ENCODE data around the gene TEDC1.
A peak's percentile ranks its signal among the peaks of the same experiment; 100 is the strongest.

The TEDC1 gene

DNA sequence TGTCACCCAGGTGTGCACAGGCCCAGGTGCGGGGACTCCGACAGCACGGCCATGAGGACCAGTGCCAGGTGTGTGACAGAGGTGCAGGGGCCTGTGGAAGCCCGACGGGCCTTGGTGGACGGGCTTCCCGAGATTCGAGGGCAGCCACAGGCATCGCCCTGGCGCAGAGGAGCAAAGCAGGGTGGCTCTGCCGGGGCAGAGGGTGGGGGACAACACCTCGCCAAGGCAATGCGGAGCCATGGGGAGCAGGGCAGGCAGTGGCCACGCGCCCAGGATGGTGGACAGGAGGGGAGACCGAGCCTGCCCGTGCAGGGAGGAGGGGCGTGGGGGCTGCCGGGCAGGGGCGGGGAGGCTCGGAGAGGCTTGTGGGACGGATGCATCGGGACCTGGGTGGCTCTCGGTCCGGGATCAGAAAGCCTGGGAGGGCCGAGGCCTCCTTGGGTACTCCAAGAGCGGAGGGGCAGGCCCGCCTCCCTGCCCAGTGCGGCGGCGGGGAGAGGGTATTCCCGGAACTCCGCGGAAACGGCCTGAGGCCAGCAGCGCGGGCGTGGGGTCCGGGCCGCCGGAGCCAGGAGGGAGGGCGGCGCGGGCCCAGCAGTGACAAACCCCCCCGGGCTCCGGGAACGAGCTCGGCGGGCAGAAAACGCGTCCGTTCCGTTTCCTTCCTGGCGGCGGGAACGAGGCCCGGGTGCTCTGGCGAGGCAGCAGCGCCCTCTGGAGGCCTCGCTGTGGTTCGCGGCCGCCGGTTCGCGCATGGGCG, 37.0 kb downstream of the TEDC1 start (continued):
- TF ChIP-seq, protein P1, sequence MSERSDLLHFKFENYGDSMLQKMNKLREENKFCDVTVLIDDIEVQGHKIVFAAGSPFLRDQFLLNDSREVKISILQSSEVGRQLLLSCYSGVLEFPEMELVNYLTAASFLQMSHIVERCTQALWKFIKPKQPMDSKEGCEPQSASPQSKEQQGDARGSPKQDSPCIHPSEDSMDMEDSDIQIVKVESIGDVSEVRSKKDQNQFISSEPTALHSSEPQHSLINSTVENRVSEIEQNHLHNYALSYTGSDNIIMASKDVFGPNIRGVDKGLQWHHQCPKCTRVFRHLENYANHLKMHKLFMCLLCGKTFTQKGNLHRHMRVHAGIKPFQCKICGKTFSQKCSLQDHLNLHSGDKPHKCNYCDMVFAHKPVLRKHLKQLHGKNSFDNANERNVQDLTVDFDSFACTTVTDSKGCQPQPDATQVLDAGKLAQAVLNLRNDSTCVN (tag by site-specific recombination; optimal IDR thresholded peaks at IDR 0.05): peak; percentile 98
- TF ChIP-seq, protein P2, sequence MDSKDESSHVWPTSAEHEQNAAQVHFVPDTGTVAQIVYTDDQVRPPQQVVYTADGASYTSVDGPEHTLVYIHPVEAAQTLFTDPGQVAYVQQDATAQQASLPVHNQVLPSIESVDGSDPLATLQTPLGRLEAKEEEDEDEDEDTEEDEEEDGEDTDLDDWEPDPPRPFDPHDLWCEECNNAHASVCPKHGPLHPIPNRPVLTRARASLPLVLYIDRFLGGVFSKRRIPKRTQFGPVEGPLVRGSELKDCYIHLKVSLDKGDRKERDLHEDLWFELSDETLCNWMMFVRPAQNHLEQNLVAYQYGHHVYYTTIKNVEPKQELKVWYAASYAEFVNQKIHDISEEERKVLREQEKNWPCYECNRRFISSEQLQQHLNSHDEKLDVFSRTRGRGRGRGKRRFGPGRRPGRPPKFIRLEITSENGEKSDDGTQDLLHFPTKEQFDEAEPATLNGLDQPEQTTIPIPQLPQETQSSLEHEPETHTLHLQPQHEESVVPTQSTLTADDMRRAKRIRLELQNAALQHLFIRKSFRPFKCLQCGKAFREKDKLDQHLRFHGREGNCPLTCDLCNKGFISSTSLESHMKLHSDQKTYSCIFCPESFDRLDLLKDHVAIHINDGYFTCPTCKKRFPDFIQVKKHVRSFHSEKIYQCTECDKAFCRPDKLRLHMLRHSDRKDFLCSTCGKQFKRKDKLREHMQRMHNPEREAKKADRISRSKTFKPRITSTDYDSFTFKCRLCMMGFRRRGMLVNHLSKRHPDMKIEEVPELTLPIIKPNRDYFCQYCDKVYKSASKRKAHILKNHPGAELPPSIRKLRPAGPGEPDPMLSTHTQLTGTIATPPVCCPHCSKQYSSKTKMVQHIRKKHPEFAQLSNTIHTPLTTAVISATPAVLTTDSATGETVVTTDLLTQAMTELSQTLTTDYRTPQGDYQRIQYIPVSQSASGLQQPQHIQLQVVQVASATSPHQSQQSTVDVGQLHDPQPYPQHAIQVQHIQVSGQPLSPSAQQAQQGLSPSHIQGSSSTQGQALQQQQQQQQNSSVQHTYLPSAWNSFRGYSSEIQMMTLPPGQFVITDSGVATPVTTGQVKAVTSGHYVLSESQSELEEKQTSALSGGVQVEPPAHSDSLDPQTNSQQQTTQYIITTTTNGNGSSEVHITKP (tag by site-specific recombination; IDR thresholded peaks at IDR 0.05): peak; percentile 48
- TF ChIP-seq ZNF473 (tag by site-specific recombination; IDR thresholded peaks at IDR 0.05) (no peak), ZBTB1 (tag by site-specific recombination; IDR thresholded peaks at IDR 0.05) (0 out of 2 replicates have a peak, but pooled peaks have one; percentile 8), ZNF529 (tag by site-specific recombination; IDR thresholded peaks at IDR 0.05; ENCODE audit: insufficient replicate concordance) (no peak), ZNF341 (tag by site-specific recombination; IDR thresholded peaks at IDR 0.05; ENCODE audit: low read depth) (peak; percentile 84), ZNF677 (tag by site-specific recombination; IDR thresholded peaks at IDR 0.05) (no peak), ZNF501 (tag by site-specific recombination; IDR thresholded peaks at IDR 0.05) (0 out of 2 replicates have a peak, but pooled peaks have one; percentile 73), SP2 (tag by site-specific recombination; IDR thresholded peaks at IDR 0.05) (peak; percentile 61), ZNF530 (tag by site-specific recombination; IDR thresholded peaks at IDR 0.05; ENCODE audit: low read depth) (no peak), ZNF148 (tag by site-specific recombination; IDR thresholded peaks at IDR 0.05; ENCODE audit: borderline replicate concordance) (no peak), ZNF423 (tag by site-specific recombination; IDR thresholded peaks at IDR 0.05) (peak; percentile 17; the same call in 1 of the 2 replicates), FEZF1 (tag by site-specific recombination; IDR thresholded peaks at IDR 0.05) (no peak), ZNF544 (tag by site-specific recombination; IDR thresholded peaks at IDR 0.05) (no peak), KLF16 (tag by site-specific recombination; IDR thresholded peaks at IDR 0.05) (peak; percentile 44; the same call in 1 of the 2 replicates), ZNF239 (tag by site-specific recombination; IDR thresholded peaks at IDR 0.05) (no peak), ZNF404 (tag by site-specific recombination; IDR thresholded peaks at IDR 0.05) (no peak), ZBTB7A (tag by site-specific recombination; IDR thresholded peaks at IDR 0.05; ENCODE audit: low read depth) (peak; percentile 22; the same call in 1 of the 2 replicates), ZNF768 (tag by site-specific recombination; IDR thresholded peaks at IDR 0.05) (no peak), ZNF660 (tag by site-specific recombination; IDR thresholded peaks at IDR 0.05) (peak; percentile 84), ZNF776 (tag by site-specific recombination; IDR thresholded peaks at IDR 0.05; ENCODE audit: borderline replicate concordance) (no peak), YY2 (tag by site-specific recombination; IDR thresholded peaks at IDR 0.05) (no peak), IKZF3 (tag by site-specific recombination; IDR thresholded peaks at IDR 0.05) (peak; percentile 75), GLI4 (tag by site-specific recombination; IDR thresholded peaks at IDR 0.05) (no peak), ZNF707 (tag by site-specific recombination; IDR thresholded peaks at IDR 0.05) (no peak), ZNF664 (tag by site-specific recombination; IDR thresholded peaks at IDR 0.05) (no peak), BCL11A (tag by site-specific recombination; IDR thresholded peaks at IDR 0.05; ENCODE audit: low read depth) (no peak), SCRT2 (tag by site-specific recombination; IDR thresholded peaks at IDR 0.05) (no peak), ZSCAN18 (tag by site-specific recombination; IDR thresholded peaks at IDR 0.05) (no peak)
- TF ChIP-seq, protein P3, sequence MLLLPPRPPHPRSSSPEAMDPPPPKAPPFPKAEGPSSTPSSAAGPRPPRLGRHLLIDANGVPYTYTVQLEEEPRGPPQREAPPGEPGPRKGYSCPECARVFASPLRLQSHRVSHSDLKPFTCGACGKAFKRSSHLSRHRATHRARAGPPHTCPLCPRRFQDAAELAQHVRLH (tag by site-specific recombination; IDR thresholded peaks at IDR 0.05): no peak
